ENCODE results near the gene EFCAB6.
A peak's percentile ranks its signal among the peaks of the same experiment; 100 is the strongest.

Gene EFCAB6

DNA sequence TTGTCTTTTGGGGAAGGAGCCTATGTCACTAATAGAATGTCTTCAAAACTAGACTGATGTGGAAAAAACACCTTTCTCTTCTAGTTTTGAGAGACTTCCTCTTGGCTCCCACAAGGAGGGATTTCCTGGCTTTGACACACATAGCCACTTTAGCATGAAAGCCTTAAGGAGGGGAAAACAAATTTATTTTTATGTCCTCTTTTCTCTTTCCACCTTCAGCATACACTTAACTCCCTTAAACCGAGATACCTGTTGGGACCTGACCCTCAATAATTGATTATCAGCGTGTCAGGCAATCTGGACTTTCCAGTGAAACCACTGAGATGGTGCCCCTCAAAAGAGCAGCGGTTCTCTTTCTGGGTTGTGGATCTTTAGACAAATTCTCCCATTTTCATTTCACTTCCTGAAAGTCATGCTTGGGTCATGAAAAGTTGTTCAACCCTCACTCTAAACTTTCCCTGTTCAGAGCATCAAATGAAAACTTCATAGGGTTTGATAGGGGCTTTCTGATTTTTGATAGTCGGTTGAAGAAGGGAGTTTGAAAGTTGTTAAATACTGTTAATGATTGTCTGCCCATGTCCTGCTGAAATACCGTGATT lies 9.1 kb downstream of the EFCAB6 start:
- DNase-seq (ENCODE audit: low spot score) = no peak

DNA sequence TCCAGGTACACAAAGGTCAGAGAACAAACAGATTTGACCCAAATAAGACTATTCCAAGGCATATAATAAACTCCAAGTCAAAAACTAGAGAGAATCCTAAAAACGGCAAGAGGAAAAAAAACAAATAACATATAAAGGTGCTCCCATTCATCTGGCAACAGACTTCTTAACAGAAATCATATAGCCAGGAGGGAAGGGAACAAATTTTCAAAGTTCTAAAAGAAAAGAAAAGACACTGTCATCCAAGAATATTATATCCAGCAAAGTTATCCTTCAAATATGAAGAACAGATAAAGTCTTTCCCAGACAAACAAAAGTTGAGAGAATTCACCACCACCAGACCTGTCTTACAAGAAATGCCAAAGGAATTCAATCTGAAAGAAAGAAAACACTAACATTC lies 11.1 kb downstream of the EFCAB6 start:
- no peak for DNase-seq (ENCODE audit: low spot score)

DNA sequence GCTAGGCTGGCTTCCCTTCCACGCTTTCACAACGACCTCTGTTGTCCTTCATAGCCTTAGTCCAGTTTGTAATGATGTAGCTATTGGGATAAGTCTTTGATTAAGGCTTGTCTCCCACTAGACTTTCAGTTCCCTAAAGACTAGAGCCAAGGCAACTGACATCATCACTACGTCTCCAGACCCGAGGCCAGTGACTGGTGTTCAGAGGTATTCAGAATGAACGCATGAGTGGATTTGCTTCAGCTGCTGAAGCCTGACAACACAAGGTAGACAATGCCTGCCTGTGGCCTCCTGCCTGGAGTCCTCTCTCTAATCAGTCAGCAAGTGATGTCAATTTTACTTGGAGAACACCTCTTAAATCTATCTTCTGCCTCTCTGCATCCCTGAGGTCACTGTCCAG lies 13.6 kb downstream of the EFCAB6 start:
- no peak for DNase-seq (ENCODE audit: low spot score)

DNA sequence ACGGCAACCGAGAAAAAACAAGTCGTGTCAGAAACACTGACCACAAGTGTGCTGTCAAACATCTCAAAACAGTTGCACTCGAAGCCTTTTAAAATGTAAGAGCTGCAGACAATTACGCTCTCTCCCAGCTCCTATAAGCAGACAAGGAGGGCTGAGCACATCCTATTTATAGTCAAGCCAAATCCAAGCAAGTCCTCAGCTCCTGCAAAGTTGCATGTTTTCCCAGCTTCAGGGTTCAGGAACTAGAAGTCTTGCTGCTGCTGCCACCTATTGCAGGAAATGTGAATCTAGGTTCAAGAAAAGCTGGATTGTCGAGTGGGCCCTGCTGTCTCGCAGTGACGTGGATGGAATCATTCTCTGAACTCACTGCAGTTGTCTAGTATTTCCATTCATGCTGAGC lies 15.5 kb downstream of the EFCAB6 start:
- peak; percentile 33 for DNase-seq (ENCODE audit: low spot score)

DNA sequence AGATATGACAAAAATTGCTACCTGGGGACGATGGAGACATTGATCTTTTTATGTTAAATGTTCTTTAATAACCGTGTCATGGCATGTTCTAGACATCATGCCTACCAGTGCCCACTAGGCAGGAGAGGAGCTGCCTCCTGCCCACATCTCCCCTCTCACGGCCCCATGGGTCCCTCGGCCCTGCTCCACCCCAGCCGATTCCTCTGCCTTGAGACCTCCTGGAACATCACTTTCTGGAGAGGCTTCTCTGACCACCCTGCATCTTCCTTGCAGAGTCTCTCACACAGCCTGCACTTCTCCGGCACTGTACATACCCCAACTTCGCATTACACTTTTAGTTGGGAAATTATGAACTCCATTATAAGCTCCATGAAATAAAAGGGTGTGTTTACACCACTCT lies 16.8 kb downstream of the EFCAB6 start:
- DNase-seq (ENCODE audit: low spot score) = no peak

DNA sequence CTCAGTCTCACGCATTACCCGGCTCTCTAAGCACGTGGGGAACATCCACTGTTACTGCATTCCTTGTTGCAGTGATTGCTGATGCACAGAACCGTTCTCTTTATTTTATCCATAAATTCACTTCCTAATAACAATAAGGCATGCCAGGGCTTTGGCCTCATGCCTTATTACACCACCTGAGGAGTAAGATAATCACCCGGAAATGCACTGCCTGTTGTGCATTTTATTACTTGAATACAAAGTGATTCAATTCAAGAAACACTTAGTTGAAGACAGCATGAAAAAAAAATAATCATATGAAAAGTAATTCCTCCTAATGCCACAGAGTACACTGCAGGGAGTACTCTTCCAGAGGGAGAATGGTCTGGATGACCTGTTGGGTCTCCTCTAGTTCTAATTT lies 19.2 kb downstream of the EFCAB6 start:
- no peak for DNase-seq (ENCODE audit: low spot score)

DNA sequence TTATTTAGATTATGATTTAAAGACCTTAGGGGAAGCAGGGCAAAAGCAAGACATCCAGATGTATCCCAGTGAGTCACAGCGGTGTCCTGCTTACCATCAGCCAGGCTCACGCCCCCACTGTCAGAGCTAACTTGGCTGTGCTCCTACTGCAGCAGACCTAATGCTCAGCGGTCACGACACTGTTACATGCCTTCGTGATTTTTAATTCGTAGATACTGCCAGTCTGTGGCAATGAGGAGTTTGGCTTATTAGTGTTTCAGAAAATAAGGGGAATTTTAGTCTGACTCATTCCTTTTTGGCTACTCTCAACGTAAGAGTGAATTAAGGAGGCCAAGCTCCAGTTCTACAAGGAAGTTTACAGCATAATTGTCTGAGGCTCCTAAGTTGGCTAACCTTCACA lies 22.7 kb downstream of the EFCAB6 start:
- DNase-seq (ENCODE audit: low spot score) = peak; percentile 71

DNA sequence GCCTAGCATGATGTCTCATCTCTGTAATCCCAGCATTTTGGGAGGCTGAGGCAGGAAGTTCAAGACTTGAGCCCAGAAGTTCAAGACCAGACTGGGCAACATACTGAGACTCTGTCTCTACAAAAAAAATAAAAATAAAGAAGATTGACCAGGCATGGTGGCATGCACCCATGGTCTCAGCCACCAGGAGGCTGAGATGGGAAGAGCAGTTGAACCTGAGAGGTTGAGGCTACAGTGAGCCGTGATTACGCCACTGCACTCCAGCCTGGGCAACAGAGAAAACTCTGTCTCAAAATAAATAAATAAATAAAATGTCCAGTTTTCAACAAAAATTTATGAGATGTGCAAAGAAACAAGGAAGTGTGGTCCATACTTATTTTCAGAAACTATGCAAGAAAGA lies 28.3 kb downstream of the EFCAB6 start:
- DNase-seq (ENCODE audit: low spot score) = no peak

DNA sequence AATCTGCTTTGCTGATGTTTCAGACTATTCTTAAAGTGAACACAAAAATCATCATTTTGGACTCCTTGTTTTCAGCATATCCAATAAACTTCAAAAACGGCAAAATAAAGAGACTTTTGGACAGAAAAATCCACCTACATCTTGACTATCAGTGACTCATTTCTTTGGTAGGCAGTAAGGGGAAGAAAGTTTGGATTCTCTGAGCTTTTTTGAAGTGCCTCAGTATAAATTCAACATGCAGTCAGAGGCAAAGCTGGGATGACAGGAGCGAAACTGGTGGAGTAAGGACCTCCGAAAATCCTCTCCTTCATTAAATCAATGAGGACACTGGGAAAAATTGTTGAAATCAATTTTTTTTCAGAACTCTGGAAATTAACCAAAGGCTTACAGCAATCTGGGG lies 29.7 kb downstream of the EFCAB6 start:
- DNase-seq (ENCODE audit: low spot score) = no peak

DNA sequence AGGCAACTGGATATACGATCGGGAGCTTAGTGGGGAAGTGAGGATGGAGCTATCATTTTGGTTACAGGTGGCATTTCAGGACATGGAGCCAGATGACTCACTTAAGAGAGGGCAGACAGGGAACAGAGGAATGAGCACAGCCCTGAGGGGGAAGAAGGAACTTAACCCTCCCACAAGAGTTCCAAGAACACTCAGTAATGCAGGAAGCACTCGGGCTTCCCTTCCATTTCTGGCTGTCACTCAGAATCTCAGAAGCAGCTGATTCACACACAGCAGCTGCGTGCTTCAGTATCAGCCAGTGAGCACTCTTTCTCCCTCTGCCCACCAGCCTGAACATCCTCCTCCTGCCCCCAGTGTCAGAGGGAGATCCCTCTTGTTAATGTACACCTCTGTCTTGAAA lies 34.8 kb downstream of the EFCAB6 start:
- peak; percentile 22 for DNase-seq (ENCODE audit: low spot score)

DNA sequence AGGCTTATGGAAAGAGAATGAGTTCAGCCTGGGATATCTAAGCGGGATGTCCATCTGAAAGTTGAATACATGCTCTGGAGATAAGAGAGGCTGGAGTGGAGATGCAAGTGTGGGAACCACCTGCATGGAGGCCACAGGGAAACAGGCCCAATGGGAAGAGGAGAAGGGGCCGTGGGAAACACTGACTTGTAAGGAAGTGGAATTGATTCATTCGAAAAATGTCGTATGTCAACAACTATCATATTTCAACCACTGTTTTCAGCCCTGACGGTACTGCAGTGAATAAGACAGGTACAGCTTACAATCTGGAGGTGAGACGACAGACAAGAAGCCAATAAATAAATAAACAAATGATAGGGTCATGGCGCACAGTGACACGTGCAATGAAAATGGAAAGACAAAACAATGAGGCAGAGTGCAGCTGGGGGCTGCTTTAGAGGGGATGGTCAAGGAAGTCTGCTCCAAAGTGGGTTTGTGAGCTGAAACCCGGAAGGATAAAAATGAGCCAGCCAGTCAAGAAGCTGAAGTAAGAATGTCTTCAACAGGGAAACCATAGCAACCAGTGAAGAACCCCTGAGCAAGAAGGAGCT lies 35.9 kb downstream of the EFCAB6 start:
- DNase-seq (ENCODE audit: low spot score) = no peak

DNA sequence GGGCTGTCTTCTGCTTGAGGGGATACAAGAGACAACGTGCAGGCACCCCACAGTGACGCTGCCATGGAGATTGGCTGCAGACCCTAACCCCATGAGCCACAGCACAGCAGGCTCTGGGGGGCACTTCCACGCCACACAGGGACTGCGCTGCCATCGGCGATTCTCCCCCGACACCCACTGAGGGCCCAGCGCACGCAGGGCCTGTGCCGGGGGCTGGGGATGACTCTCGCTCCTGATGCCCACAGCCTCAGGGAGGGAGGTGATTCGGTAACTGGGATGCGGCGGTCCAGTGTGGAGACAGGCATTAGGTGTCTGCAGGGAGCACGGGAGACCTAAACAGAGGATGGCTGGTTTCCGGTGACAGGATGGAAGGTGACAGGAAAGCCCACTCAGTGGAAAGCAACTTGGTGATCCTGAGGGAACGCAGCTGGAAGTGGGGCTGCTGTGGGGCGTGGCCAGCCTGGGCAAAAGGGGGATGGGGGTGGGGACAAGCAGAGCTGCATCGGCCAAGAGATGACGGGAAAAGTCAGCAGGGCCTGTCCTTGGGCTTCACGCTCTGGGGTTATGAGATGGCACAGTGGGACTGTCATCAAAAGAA lies 37.7 kb downstream of the EFCAB6 start:
- no peak for DNase-seq (ENCODE audit: low spot score)

DNA sequence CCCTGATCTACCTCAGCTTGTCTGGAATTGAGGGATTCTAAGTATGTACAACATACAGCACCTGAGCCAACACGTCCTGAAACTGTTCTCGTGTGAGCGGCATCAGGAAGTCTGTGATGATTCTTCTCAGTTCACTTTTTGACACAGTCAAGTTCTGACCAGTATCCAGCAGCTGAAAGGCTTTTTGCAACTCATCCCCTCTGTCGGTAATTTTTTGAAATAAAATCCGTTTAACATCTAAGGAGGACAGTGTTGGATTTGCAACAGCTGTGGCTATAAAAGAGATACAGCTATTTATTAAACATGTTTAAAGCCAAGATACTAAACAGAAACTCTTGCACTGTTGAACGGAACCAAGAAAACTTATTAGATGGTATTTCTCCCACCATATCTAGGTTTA lies 39.3 kb downstream of the EFCAB6 start:
- DNase-seq (ENCODE audit: low spot score) = no peak

DNA sequence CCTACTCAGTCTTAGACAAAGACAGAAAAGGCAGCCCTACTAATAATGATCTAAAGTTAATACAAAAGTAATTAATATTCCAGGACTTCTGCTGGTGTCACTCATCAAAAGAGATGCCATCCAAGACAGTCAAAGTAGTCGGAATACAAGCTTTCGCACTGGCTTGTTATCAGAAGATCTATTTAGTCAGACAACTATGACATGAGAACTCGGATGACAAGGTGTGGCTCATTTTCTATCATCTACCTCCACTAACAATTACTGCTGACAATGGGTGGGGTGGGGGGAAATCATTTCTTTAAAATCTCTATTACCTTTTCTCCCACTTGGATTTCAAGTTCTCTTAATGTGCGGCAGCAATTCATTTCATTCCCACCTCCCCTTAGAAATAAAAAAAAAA lies 56.7 kb downstream of the EFCAB6 start:
- DNase-seq (ENCODE audit: low spot score) = no peak

DNA sequence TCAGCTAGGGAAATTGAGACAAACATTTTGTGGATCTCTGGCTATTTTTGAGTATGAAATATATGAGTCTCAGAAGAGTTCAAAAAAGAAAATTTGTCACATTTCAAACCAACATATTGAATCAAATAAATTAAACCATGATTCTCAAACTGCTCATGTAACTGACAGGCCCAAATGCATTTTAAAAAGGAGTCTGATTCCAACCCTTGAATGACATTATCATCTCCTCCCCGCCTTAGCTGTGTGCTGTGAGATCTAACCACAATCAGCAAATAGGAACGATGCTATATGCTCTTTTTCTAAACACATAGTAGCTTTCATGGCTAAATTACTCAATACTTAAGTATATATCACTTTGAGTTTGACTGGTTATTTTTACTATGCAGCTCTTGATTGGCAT lies 57.1 kb downstream of the EFCAB6 start:
- no peak for DNase-seq (ENCODE audit: low spot score)

DNA sequence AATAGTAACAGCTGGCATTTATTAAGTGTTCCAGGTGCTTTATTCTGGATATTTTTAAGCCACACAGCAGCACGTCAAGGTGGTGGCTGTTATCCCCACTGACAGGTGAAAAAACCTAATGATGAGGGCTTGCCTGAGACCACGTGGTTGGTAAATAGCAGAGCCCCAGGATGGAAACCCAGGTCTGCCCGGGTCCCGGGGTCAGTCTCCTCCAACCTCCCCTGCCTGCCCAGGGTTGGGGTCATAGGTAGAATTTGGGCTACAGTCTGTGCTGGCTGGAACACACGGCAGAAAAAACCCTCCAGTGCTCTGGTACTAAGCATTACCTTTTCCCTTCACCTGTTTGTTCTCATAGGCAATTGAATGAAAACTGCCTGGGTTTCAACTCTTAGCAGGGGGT lies 57.9 kb downstream of the EFCAB6 start:
- DNase-seq (ENCODE audit: low spot score) = no peak

DNA sequence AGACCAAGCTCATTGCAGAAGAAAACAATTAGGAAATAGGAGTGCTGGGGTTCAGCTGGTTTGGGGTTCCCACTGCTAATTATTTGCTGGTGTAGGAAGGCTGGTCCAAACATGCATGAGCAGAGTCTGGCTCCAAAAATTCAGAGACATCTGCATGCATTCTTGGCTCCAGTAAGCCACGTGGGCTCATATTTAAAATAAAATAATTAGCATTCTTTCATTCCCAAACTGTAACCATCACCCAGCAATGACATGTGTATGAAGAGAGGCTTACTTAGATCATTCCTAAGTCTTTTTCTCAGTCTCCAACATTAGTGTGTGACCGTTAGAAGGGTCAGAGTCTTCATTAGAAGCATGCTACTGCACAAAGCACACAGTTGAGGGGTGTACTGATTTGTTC lies 58.4 kb downstream of the EFCAB6 start:
- DNase-seq (ENCODE audit: low spot score) = no peak

DNA sequence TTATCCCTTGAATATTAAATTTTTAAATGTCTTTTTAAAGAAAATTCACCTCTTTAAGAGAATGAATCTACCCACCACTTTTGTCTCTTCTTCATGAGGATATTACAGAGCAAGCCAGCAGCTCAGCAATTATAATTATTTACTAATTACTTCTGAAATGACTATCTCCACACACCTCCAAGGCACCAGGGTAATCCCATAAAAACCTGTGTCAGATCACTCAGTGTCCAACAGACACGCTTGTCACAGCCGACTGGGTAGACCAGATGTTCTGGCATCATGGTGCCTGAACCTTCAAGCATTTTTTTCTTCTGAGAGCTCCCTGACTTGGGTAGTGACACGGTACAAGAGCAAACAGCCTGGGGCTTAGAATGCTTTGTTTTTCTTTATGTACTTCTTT lies 61.4 kb downstream of the EFCAB6 start:
- DNase-seq (ENCODE audit: low spot score) = no peak

DNA sequence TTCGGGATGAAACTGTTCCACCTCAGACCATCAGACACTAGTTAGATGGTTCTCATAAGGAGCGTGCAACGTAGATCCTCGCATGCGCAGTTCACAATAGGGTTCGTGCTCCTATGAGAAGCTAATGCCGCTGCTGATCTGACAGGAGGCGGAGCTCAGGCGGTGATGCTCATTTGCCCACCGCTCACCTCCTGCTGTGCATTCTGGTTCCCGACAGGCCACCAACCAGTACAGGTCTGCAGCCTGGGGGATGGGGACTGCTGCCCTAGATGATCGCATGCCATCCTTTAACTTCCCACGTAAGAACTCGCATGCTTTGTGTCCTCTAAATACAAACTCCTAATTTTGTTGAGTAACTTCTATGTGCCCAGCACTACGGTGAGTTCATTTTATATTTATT lies 62.6 kb downstream of the EFCAB6 start:
- no peak for DNase-seq (ENCODE audit: low spot score)

DNA sequence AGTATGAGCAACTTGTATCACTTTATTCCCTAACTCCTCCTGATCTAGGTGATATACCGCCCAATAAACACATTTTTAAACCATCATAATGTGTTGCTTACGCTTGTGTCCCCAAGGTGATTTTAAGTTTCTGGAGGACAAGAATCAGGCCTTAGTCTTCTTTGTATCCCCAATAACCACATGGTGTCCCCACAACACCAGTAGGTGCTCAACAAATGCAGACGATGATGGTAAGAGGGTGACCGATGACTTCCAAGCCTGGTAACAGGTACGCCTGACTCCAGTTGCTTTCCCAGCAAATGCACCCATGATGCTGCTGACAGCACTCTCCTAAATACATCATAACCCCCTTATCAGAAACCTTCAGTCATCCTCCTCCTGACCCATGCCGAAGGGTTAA lies 64.2 kb downstream of the EFCAB6 start:
- DNase-seq (ENCODE audit: low spot score) = no peak

DNA sequence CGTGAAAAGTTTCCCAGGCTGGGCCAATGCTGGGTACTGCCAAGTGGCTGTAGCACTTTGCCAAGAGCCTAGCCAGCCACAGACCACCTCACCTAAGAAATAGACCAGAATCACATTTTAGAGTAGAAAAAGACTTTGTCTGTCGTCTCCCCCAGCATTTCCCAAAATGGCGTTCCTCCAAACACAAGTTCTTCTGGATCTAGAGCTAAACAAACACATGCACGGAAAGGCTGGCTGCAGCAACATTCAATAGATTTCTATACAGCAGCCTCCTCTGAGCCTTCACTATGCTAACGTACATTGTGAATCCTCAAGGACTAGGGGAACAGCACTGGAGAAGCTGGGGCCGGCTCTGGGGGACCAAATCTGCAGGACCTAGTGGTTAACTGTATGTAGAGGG lies 65.0 kb downstream of the EFCAB6 start:
- DNase-seq (ENCODE audit: low spot score) = no peak

DNA sequence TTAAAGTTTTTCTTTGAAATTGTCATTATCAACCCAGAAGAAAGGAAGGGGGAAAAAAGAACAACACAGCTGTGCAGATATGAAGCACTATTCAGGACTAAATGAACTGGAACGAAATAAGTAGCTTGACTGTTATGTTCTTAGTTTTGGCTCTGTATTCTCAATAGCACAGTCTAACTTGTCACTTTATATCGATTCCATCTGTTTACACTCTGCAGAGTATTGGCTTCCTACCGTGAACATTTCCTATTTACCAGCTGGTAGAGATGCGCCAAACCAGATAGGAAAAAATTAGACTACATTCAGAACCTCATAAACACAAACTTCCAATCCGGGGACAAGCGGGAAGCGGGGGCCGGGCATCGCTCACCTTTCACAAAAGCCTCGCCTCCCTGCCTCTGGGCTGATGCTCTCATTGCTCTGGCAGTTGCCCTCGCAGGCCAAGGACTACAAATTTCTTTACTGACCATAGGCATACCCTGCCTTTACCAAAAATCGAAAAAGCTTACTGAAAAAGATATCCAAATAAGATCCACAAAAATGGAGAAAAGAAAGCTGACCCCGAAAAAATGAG lies 66.2 kb downstream of the EFCAB6 start:
- DNase-seq (ENCODE audit: low spot score) = no peak

DNA sequence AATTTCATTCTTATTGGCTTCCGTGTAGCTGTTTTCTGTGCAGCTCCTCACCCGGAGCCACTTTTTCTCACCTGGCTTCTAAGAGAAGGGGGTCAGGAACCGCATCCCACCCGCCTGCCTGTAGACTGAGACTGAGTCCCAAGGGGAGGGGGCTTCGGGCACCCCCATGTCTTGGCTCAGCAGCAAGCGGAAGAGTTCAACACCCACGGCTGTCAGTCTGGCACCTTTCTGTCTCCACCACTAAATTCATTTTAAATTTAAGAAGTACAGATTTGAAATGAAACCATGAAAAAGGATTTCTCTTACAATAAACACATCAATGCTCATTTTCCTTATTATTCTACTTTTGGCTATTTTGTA lies 66.7 kb downstream of the EFCAB6 start:
- no peak for DNase-seq (ENCODE audit: low spot score)
